HG03460 (cell line): ENCODE results near the gene YES1.

Experiments used
- ATAC-seq: cut with Tn5 transposase; IDR thresholded peaks from one replicate; pipeline ENCODE4 v1.9.1; 2021; ENCODE audit not compliant: unreplicated experiment

YES1 gene

GRCh38 chr18:811892-812375 lies at the start of gene YES1:
TSS of gene YES1 (minus strand) at chr18:812242. CDS start at chr18:756827, 55,415 bp downstream.
- peak; percentile 45 for ATAC-seq

GRCh38 chr18:857986-858385 lies 45.9 kb upstream of the YES1 start:
- ATAC-seq = no peak

- no peak for ATAC-seq
Observed at GRCh38 chr18:853471-853870, 41.4 kb upstream of the YES1 start.

- ATAC-seq = no peak
Observed at GRCh38 chr18:850960-851359, 38.9 kb upstream of the YES1 start.

GRCh38 chr18:849021-849420 lies 37.0 kb upstream of the YES1 start:
- ATAC-seq = no peak

- ATAC-seq = no peak
Observed at GRCh38 chr18:848062-848861, 36.2 kb upstream of the YES1 start.

- no peak for ATAC-seq
Observed at GRCh38 chr18:845152-845819, 33.2 kb upstream of the YES1 start.

- ATAC-seq = no peak
Observed at GRCh38 chr18:841647-842370, 29.8 kb upstream of the YES1 start.

GRCh38 chr18:840516-840915 lies 28.5 kb upstream of the YES1 start:
- ATAC-seq = no peak

GRCh38 chr18:840023-840408 lies 28.0 kb upstream of the YES1 start:
- no peak for ATAC-seq

GRCh38 chr18:839224-840022 lies 27.4 kb upstream of the YES1 start:
- ATAC-seq = peak; percentile 97

GRCh38 chr18:837922-838321 lies 25.9 kb upstream of the YES1 start:
- no peak for ATAC-seq

- ATAC-seq = no peak
Observed at GRCh38 chr18:834082-834720, 22.2 kb upstream of the YES1 start.

- no peak for ATAC-seq
Observed at GRCh38 chr18:833197-833596, 21.2 kb upstream of the YES1 start.

GRCh38 chr18:832085-832681 lies 20.1 kb upstream of the YES1 start:
- ATAC-seq = no peak

GRCh38 chr18:830315-830901 lies 18.4 kb upstream of the YES1 start:
- peak; percentile 72 for ATAC-seq

GRCh38 chr18:829432-829831 lies 17.4 kb upstream of the YES1 start:
- ATAC-seq = no peak

- no peak for ATAC-seq
Observed at GRCh38 chr18:827093-827677, 15.1 kb upstream of the YES1 start.

- no peak for ATAC-seq
Observed at GRCh38 chr18:825891-826585, 14.0 kb upstream of the YES1 start.
